PFSK-1 (cell line): Measurements from ENCODE around the gene NPY5R.

Experiments
- FOXP2 ChIP-seq: optimal IDR thresholded peaks from 2 replicates; pipeline ENCODE3; 2011; ENCODE audit warnings: borderline replicate concordance, control low read depth, inconsistent platforms; ENCODE audit not compliant: insufficient read depth; ENCODE audit errors: extremely low read length, extremely low read depth
- POLR2AphosphoS5 ChIP-seq: IDR thresholded peaks from 2 replicates; pipeline ENCODE4 v1.6.1; 2012; ENCODE audit warnings: low read depth, mild to moderate bottlenecking, control low read depth, low read length, moderate library complexity
- REST ChIP-seq, 2 experiments: IDR thresholded peaks; 2 replicates each; pipeline versions ENCODE4 v1.6.1 to v1.8.0; 2011 to 2012; ENCODE audit warnings: low read depth in 2 of 2, low read length in 2 of 2, control low read depth in 1 of 2, inconsistent platforms in 1 of 2, mild to moderate bottlenecking in 1 of 2, moderate library complexity in 1 of 2; ENCODE audit not compliant: insufficient read depth in 1 of 2
- SIN3A ChIP-seq: IDR thresholded peaks from 2 replicates; pipeline ENCODE4 v1.6.1; 2012; ENCODE audit warnings: mild to moderate bottlenecking, low read length, moderate library complexity, borderline replicate concordance; ENCODE audit not compliant: insufficient read depth
- TAF1 ChIP-seq: IDR thresholded peaks from 2 replicates; pipeline ENCODE4 v1.6.1; 2012; ENCODE audit warnings: low read length, control low read depth, borderline replicate concordance; ENCODE audit not compliant: insufficient read depth

The NPY5R gene

GRCh38 chr4:163317110-163317509 is 26.6 kb upstream of the NPY5R start:
- TF ChIP-seq FOXP2 (no peak), TAF1 (no peak), POLR2AphosphoS5 (no peak), REST (IDR thresholded peaks at IDR 0.05; ENCODE audit: insufficient read depth in 1 of 2, low read depth in 2 of 2, low read length in 2 of 2) (no peak), SIN3A (no peak)

GRCh38 chr4:163330916-163331628 is 12.6 kb upstream of the NPY5R start:
- no peak for TF ChIP-seq SIN3A
- no peak for TF ChIP-seq REST (IDR thresholded peaks at IDR 0.05; ENCODE audit: insufficient read depth in 1 of 2, low read depth in 2 of 2, low read length in 2 of 2)
- no peak for TF ChIP-seq TAF1
- TF ChIP-seq POLR2AphosphoS5: no peak
- no peak for TF ChIP-seq FOXP2

- TF ChIP-seq POLR2AphosphoS5: no peak
- no peak for TF ChIP-seq FOXP2
Observed at GRCh38 chr4:163331629-163332376, 11.9 kb upstream of the NPY5R start.

- TF ChIP-seq REST (IDR thresholded peaks at IDR 0.05; ENCODE audit: insufficient read depth in 1 of 2, low read depth in 2 of 2, low read length in 2 of 2) (no peak), SIN3A (no peak), POLR2AphosphoS5 (no peak), TAF1 (no peak), FOXP2 (no peak)
Observed at GRCh38 chr4:163332526-163333406, 10.9 kb upstream of the NPY5R start, which contains the start of gene NPY1R. TSS of gene NPY1R (minus strand) at chr4:163332596. CDS start at chr4:163326554, 6,042 bp downstream.

- no peak for TF ChIP-seq POLR2AphosphoS5
- no peak for TF ChIP-seq FOXP2
- TF ChIP-seq SIN3A: no peak
- no peak for TF ChIP-seq REST (IDR thresholded peaks at IDR 0.05; ENCODE audit: insufficient read depth in 1 of 2, low read depth in 2 of 2, low read length in 2 of 2)
- TF ChIP-seq TAF1: no peak
Observed at GRCh38 chr4:163335384-163335783, 8.3 kb upstream of the NPY5R start.
